ENCODE measurements around the gene APOBEC3A. TPM values are rescaled to one million over a fixed set of nuclear protein-coding genes. Genes with fewer than 3 reads are reported as not detected.
"Not testable (repeated sequence)": the region's sequence is repeated elsewhere in the genome, so short reads cannot be mapped to it uniquely, and the experiment has no call there.

Gene APOBEC3A
- total RNA-seq, 1 experiment from 2014 or later, result not detected

DNA sequence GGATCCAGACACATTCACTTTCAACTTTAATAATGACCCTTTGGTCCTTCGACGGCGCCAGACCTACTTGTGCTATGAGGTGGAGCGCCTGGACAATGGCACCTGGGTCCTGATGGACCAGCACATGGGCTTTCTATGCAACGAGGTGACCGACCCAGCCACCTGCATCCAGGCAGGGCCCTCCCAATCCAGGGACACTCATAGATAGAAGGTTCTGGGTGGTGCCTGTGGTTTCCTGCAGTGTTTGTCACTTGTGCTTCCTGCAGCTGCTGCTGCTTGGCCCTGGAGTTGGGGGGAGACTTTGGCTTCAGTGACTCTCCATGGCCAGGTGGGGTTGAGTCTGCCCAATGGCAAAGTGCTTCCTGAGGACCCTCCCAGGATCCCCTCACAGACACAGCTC is 32.1 kb downstream of the APOBEC3A start (continued):
- TF ChIP-seq, protein P1, sequence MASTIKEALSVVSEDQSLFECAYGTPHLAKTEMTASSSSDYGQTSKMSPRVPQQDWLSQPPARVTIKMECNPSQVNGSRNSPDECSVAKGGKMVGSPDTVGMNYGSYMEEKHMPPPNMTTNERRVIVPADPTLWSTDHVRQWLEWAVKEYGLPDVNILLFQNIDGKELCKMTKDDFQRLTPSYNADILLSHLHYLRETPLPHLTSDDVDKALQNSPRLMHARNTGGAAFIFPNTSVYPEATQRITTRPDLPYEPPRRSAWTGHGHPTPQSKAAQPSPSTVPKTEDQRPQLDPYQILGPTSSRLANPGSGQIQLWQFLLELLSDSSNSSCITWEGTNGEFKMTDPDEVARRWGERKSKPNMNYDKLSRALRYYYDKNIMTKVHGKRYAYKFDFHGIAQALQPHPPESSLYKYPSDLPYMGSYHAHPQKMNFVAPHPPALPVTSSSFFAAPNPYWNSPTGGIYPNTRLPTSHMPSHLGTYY (CRISPR knock-in tag; IDR thresholded peaks at IDR 0.05), result no peak
- TF ChIP-seq, protein P2, sequence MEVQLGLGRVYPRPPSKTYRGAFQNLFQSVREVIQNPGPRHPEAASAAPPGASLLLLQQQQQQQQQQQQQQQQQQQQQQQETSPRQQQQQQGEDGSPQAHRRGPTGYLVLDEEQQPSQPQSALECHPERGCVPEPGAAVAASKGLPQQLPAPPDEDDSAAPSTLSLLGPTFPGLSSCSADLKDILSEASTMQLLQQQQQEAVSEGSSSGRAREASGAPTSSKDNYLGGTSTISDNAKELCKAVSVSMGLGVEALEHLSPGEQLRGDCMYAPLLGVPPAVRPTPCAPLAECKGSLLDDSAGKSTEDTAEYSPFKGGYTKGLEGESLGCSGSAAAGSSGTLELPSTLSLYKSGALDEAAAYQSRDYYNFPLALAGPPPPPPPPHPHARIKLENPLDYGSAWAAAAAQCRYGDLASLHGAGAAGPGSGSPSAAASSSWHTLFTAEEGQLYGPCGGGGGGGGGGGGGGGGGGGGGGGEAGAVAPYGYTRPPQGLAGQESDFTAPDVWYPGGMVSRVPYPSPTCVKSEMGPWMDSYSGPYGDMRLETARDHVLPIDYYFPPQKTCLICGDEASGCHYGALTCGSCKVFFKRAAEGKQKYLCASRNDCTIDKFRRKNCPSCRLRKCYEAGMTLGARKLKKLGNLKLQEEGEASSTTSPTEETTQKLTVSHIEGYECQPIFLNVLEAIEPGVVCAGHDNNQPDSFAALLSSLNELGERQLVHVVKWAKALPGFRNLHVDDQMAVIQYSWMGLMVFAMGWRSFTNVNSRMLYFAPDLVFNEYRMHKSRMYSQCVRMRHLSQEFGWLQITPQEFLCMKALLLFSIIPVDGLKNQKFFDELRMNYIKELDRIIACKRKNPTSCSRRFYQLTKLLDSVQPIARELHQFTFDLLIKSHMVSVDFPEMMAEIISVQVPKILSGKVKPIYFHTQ (CRISPR knock-in tag; IDR thresholded peaks at IDR 0.05), result no peak
- no peak for TF ChIP-seq MYBL2 (CRISPR knock-in tag; IDR thresholded peaks at IDR 0.05)
- TF ChIP-seq, protein P3, sequence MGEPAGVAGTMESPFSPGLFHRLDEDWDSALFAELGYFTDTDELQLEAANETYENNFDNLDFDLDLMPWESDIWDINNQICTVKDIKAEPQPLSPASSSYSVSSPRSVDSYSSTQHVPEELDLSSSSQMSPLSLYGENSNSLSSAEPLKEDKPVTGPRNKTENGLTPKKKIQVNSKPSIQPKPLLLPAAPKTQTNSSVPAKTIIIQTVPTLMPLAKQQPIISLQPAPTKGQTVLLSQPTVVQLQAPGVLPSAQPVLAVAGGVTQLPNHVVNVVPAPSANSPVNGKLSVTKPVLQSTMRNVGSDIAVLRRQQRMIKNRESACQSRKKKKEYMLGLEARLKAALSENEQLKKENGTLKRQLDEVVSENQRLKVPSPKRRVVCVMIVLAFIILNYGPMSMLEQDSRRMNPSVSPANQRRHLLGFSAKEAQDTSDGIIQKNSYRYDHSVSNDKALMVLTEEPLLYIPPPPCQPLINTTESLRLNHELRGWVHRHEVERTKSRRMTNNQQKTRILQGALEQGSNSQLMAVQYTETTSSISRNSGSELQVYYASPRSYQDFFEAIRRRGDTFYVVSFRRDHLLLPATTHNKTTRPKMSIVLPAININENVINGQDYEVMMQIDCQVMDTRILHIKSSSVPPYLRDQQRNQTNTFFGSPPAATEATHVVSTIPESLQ (CRISPR knock-in tag; IDR thresholded peaks at IDR 0.05), result no peak

DNA sequence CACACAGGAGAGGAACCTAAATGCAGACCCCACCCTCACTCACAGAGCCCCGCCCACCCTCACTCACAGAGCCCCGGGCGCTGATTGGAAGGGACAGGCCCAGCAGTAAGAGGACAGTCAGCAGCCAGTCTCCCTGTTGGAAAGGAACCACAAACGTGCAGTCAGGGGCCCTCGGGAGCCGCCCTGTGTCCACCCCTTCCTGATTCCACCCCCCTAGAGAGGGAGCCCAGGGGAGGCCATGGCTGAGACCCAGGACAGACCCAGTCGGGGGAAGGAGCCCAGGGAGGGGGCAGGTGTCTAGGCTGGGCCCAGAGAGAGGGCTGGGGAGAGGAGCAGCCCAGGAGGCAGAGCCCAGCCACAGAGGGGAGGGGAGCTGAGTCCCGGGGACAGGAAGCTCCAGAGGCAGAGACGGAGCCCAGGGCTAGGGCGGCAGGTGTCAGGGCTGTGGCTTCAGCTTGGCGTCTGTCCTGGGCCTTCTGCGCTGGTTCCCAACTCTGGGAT is 35.5 kb downstream of the APOBEC3A start:
- ATAC-seq, result peak; percentile 97
- Mint-ChIP-seq H3K4me3 (peak overlapping the region; percentile 29; the same call in 1 of the 2 replicates), H3K27ac (peak overlapping the region; percentile 72; the same call in 1 of the 2 replicates), H3K4me1 (peaks cover 29% of the 10 kb centered on the region)
- POLR2A ChIA-PET; H3K36me3 Mint-ChIP-seq; H3K9me3 Mint-ChIP-seq; H3K27me3 Mint-ChIP-seq (ENCODE audit: low read depth): not testable (repeated sequence)
- CTCF ChIA-PET, result interaction anchor here (2.4 kb wide), 1 partner anchor 123 kb away, joined by 7 read pairs; no protein-coding TSS in a partner anchor
- peak; percentile 32; the same call in 1 of the 2 replicates for TF ChIP-seq NFYB (CRISPR knock-in tag; conservative IDR thresholded peaks at IDR 0.05; ENCODE audit: low read depth)
- DNase-seq (ENCODE audit: low spot score), result peak; percentile 79

DNA sequence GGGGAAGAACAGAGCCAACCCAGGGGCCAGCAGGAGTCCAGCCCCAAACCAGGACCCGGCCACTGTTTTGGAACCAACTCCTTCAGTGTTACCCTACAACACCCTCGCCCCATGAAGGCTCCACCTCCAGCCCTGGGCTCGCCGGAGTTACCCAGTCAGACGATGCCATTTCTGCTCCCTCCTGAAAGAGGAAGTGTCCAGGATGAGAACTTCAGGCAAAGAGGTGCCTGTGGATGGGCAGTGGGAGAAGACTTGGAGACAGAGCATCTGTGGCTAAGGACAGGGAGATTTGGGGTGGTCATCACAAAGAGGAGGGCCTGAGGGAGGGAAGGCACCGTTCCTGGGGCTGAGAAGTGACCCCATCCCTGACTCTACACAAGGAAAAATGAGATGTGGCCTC is 38.7 kb downstream of the APOBEC3A start:
- peaks cover 37% of the 10 kb centered on the region for H3K4me1 Mint-ChIP-seq
- no peak overlapping the region for H3K4me3 Mint-ChIP-seq
- H3K27me3 Mint-ChIP-seq (ENCODE audit: low read depth), result peaks cover 6% of the 10 kb centered on the region; the same call in 1 of the 2 replicates
- CTCF ChIA-PET, result interaction anchor here (1.3 to 1.5 kb wide), 2 partner anchors 69 to 126 kb away, joined by 3 read pairs; no protein-coding TSS in a partner anchor
- TF ChIP-seq ZNF317 (CRISPR knock-in tag; IDR thresholded peaks at IDR 0.05; ENCODE audit: borderline replicate concordance, low read depth) (no peak), ZBTB21 (CRISPR knock-in tag; IDR thresholded peaks at IDR 0.05; ENCODE audit: borderline replicate concordance) (no peak)
- TF ChIP-seq, protein P4, sequence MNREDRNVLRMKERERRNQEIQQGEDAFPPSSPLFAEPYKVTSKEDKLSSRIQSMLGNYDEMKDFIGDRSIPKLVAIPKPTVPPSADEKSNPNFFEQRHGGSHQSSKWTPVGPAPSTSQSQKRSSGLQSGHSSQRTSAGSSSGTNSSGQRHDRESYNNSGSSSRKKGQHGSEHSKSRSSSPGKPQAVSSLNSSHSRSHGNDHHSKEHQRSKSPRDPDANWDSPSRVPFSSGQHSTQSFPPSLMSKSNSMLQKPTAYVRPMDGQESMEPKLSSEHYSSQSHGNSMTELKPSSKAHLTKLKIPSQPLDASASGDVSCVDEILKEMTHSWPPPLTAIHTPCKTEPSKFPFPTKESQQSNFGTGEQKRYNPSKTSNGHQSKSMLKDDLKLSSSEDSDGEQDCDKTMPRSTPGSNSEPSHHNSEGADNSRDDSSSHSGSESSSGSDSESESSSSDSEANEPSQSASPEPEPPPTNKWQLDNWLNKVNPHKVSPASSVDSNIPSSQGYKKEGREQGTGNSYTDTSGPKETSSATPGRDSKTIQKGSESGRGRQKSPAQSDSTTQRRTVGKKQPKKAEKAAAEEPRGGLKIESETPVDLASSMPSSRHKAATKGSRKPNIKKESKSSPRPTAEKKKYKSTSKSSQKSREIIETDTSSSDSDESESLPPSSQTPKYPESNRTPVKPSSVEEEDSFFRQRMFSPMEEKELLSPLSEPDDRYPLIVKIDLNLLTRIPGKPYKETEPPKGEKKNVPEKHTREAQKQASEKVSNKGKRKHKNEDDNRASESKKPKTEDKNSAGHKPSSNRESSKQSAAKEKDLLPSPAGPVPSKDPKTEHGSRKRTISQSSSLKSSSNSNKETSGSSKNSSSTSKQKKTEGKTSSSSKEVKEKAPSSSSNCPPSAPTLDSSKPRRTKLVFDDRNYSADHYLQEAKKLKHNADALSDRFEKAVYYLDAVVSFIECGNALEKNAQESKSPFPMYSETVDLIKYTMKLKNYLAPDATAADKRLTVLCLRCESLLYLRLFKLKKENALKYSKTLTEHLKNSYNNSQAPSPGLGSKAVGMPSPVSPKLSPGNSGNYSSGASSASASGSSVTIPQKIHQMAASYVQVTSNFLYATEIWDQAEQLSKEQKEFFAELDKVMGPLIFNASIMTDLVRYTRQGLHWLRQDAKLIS (CRISPR knock-in tag; IDR thresholded peaks at IDR 0.05; ENCODE audit: borderline replicate concordance), result no peak
- TF ChIP-seq, protein P2 (CRISPR knock-in tag; IDR thresholded peaks at IDR 0.05), result no peak
- H3K9me3 Mint-ChIP-seq, result peaks cover 12% of the 10 kb centered on the region
- H3K27ac Mint-ChIP-seq, result no peak overlapping the region
- no peak for ATAC-seq
- POLR2A ChIA-PET, result no interaction called here
- DNase-seq (ENCODE audit: low spot score), result no peak
- H3K36me3 Mint-ChIP-seq, result peaks cover 10% of the 10 kb centered on the region
